Mesodermal cell (in vitro differentiated cells): ENCODE measurements around the gene OR52E4. TPM values are rescaled to one million over a fixed set of nuclear protein-coding genes. Genes with fewer than 3 reads are reported as not detected.

ENCODE experiments used
- H3K27ac ChIP-seq: 2 replicates; pipeline ENCODE4 v1.7.0; 2013; ENCODE audit warnings: mild to moderate bottlenecking, low read depth, low read length, moderate library complexity; ENCODE audit not compliant: severe bottlenecking
- H3K36me3 ChIP-seq: 2 replicates; pipeline ENCODE4 v1.7.1; 2013; ENCODE audit warnings: mild to moderate bottlenecking, low read length, moderate library complexity; ENCODE audit not compliant: control insufficient read depth, insufficient read depth
- H3K4me1 ChIP-seq: one replicate; pipeline ENCODE4 v1.7.1; 2013; ENCODE audit warnings: mild to moderate bottlenecking, low read length; ENCODE audit not compliant: insufficient read depth, control insufficient read depth, poor library complexity, severe bottlenecking
- H3K4me3 ChIP-seq: 2 replicates; pipeline ENCODE4 v1.7.0; 2013; ENCODE audit warnings: low read length, control low read depth, mild to moderate bottlenecking; ENCODE audit not compliant: insufficient read depth, poor library complexity, severe bottlenecking; ENCODE audit errors: extremely low read depth
- H3K9me3 ChIP-seq: 2 replicates; pipeline ENCODE4 v1.7.1; 2013; ENCODE audit warnings: mild to moderate bottlenecking, low read length, moderate library complexity; ENCODE audit not compliant: control insufficient read depth
- WGBS, 2 experiments: methylation state at CpG; one replicate each; pipeline ENCODE4 v1.1.5; 2013; ENCODE audit warnings: missing lambda C conversion rate in 2 of 2; ENCODE audit not compliant: insufficient coverage in 2 of 2; 5-methylcytosine and 5-hydroxymethylcytosine counted together
- polyA plus RNA-seq, 2 experiments: library from polyadenylated mRNA; stranded (reverse); fragments of 50-300 nt; gene quantifications; one replicate each; pipeline ENCODE4 v1.2.3, GENCODE V29; 2013

Gene OR52E4
- not detected for polyA plus RNA-seq (2013, experiment 1 of 2)
- polyA plus RNA-seq (2013, experiment 2 of 2) = not detected

DNA sequence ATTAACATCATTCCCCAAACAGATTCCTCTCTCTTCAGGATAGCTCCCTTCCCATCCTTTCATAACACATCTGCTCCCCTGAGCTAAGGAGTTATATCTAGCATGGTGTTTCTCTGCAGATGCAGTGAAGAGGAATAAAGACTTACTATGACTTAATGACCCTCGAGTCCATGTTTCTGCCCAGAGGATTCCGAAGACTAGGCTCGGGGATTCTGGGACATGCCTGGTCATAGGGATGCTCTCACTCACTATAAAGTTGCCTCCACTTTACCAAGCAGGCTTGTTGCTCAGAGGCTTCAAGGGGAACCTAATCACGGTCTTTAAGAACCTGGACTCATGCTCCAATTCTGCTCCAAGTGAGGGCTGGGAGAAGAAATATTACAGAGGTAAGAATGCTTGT, at the start of gene OR52E4:
Gene OR52E4 (plus strand): TSS at position 301 of the 400 bp plus-strand sequence. CDS start 3,664 bp downstream, outside the sequence.
- Histone ChIP-seq H3K36me3 (no peaks in the 10 kb centered on the region), H3K4me3 (no peak within 1 kb of the TSS), H3K27ac (no peak within 1 kb of the TSS), H3K4me1 (no peaks in the 10 kb centered on the region), H3K9me3 (no peaks in the 10 kb centered on the region)
- 87 to 90% methylated on average over 3 of the region's 4 CpGs for WGBS, 2 experiments

DNA sequence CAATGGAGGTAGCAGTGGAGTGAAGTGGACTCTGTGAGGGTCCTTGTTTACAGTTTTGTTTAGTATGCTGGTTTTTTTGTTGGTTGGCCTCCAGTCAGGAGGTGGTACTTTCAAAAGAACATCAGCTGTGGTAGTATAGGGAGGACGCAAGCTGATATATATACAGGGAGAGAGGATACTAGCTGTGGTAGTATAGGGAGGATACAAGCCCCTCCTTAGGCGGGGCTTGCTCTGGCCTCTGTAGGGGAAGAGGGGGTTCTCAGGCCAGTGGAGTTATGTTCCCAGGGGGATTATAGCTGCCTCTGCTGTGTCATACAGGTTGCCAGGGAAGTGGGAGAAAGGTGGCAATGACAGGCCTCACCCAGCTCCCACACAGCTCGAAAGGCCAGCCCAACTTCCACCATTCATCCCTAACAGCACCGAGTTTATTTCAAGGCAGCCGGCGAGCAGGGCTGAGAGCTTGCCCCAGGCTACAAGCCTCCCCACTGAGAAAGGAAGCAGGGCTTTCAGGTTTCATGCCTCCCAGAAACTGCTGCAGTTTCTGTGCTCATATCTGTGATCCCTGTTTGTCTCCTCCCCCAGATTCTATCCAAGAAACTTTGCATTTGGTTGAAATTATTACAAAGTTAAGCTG, 49.1 kb upstream of the OR52E4 start:
- H3K36me3 ChIP-seq = no peaks in the 10 kb centered on the region
- no peaks in the 10 kb centered on the region for H3K4me1 ChIP-seq
- no peaks in the 10 kb centered on the region for H3K9me3 ChIP-seq
- H3K27ac ChIP-seq = no peak overlapping the region
- no peak overlapping the region for H3K4me3 ChIP-seq
- WGBS, 2 experiments = 42 to 100% methylated on average over 1 to 5 of the region's 6 CpGs

DNA sequence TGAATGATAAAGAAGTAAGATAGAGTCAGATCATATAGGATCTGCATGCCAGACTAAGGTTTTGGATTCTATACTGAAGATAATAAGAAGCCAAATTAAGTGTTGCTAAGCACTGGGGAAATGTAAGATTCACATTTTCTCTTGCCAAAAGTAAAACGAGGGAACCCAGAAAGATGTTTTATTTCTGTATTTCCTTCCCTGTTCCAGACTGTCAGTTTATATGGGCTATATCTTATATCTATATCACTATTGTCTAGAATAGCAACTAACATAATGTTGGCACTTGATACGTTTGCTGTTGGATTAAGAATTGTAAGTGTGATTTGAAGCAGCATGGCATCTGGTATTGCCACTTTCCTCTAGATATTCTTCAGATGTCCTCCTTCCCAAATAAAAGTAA, 47.0 kb upstream of the OR52E4 start:
- WGBS, 2 experiments = no CpG with 5 or more reads among the region's 2 CpGs
- no peaks in the 10 kb centered on the region for H3K9me3 ChIP-seq

DNA sequence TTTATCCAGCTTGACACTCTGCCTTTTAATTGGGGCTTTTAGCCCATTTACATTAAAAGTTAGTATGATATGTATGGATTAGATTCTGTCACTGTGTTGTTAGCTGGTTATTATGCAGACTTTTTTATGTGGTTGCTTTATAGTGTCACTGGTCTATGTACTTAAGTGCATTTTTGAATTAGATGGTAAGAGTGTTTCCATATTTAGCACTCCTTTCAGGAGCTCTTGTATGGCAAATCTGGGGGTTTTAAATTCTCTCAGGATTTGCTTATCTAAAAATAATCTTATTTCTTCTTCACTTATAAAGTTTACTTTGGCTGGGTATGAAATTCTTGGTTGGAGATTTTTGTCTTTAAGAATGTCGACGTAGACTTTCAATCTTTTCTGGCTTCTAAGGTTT, 42.7 kb upstream of the OR52E4 start:
- Histone ChIP-seq H3K9me3 (no peaks in the 10 kb centered on the region), H3K27ac (no peak overlapping the region), H3K4me1 (no peaks in the 10 kb centered on the region), H3K4me3 (no peak overlapping the region), H3K36me3 (no peaks in the 10 kb centered on the region)
- WGBS, 2 experiments = no CpG with 5 or more reads among the region's 2 CpGs

More for the DNA sequence above, 47.0 kb upstream of the OR52E4 start:
- Histone ChIP-seq H3K36me3 (no peaks in the 10 kb centered on the region), H3K4me1 (no peaks in the 10 kb centered on the region), H3K27ac (no peak overlapping the region), H3K4me3 (no peak overlapping the region)

DNA sequence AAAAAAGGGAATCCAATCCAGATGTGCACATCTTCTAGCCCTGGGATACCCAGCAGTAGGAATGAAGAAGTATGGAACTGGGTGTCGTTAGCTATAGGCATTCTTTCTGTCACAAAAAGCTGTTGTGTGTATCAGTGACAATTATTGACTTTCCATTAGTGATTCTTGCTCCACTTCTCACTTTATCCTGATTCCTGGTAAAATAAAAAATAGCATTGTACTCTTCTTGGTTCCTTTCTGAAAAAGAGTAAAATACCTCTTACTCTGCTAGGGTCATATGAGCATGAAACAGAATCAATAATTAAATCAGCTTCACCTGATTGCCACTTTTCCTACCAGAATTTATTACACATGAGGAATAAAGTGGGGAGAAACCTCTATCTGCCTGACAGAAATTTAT, 38.6 kb upstream of the OR52E4 start, which contains the start of gene OR52E6:
Gene OR52E6 (minus strand): TSS at position 101 of the 400 bp plus-strand sequence. CDS start 0 bp downstream, at position 101.
- H3K36me3 ChIP-seq = no peaks in the 10 kb centered on the region
- H3K9me3 ChIP-seq = no peaks in the 10 kb centered on the region
- no peak within 1 kb of the TSS for H3K27ac ChIP-seq
- H3K4me3 ChIP-seq = no peak within 1 kb of the TSS
- no peaks in the 10 kb centered on the region for H3K4me1 ChIP-seq
- WGBS, 2 experiments = no CpG with 5 or more reads among the region's 1 CpG

DNA sequence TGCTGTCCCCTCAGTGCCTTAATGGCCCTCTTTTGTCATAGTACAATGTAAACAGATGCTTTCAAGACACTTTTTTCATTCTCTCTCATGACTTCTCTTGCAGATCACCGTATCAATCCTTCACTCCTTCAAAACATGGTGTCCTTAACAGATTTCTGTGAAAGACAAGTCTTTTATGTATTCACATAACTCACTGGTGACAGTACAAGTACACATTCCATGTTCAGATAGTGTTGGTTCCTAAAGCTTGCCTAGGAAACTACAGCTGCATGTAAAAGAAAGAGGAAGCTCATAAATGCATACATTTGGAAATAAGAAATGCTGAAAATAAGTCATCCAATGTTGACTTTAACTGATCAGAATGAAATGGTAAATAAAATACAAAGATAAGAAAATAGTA, 33.7 kb upstream of the OR52E4 start:
- Histone ChIP-seq H3K4me3 (no peak overlapping the region), H3K27ac (no peak overlapping the region), H3K9me3 (no peaks in the 10 kb centered on the region), H3K4me1 (no peaks in the 10 kb centered on the region), H3K36me3 (no peaks in the 10 kb centered on the region)
- WGBS, 2 experiments = 100% methylated on average over 1 of the region's 1 CpG; no CpG with 5 or more reads in 1 of the 2 experiments

DNA sequence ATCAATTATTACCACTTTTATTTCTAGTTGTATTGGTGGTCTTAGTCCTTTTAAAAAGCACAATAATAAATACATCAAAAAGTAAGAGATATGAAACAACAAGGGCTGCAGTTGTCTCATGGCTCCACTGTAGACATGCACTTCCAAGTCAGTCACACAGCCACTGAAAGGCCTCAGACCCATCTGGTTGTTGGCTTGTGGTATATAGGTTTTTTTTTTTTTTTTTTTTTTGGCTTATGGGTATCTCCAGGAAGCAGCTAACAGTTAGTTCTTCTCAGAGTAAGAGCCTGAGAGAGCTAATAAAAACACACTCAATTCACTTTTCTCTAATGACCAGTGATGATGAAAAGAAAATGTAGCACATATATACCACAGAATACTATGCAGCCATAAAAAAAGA, 32.7 kb upstream of the OR52E4 start:
- H3K4me3 ChIP-seq = no peak overlapping the region

DNA sequence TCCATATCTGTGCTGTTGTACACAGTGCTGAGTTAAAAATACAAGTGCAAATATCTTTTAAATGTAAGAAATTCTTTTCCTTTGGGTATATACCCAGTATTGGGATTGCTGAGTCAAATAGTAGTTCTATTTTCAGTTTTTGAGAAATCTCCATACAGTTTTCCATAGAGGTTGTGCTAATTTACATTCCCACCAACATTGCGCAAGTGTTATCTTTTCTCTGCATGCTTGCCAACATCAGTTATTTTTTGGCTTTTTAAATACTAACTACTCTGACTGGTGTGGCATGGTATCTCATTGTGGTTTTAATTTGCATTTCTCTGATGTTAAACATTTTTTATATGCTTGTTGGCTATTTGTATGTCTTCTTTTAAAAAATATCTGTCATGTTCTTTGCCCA, 29.4 kb upstream of the OR52E4 start:
- Histone ChIP-seq H3K4me3 (no peak overlapping the region), H3K9me3 (no peaks in the 10 kb centered on the region), H3K4me1 (no peaks in the 10 kb centered on the region), H3K36me3 (no peaks in the 10 kb centered on the region), H3K27ac (no peak overlapping the region)
- WGBS, 2 experiments = no CpG with 5 or more reads among the region's 1 CpG

More for the DNA sequence above, 32.7 kb upstream of the OR52E4 start:
- Histone ChIP-seq H3K36me3 (no peaks in the 10 kb centered on the region), H3K9me3 (no peaks in the 10 kb centered on the region), H3K27ac (no peak overlapping the region), H3K4me1 (no peaks in the 10 kb centered on the region)

DNA sequence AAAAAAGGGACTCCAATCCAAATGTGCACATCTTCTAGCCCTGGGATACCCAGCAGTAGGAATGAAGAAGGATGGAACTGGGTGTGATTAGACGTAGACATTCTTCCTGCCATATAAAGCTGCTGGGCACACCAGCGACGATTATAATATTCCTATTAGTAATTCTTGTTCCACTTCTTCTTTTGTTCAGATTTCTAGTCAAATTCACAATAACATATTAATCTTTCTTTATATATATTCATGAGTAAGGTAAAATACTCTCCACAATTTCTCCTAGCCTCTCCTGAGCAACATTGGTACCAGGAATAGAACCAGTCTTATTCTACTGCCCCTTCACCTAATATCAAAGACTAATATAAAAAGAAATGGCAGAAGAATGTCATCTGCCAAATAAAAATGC, 22.8 kb upstream of the OR52E4 start, which contains the start of gene OR52E8:
Gene OR52E8 (minus strand): TSS at position 101 of the 400 bp plus-strand sequence. CDS start 0 bp downstream, at position 101.
- Histone ChIP-seq H3K36me3 (no peaks in the 10 kb centered on the region), H3K4me1 (no peaks in the 10 kb centered on the region), H3K4me3 (no peak within 1 kb of the TSS), H3K27ac (no peak within 1 kb of the TSS), H3K9me3 (no peaks in the 10 kb centered on the region)
- WGBS, 2 experiments = no CpG with 5 or more reads among the region's 3 CpGs

DNA sequence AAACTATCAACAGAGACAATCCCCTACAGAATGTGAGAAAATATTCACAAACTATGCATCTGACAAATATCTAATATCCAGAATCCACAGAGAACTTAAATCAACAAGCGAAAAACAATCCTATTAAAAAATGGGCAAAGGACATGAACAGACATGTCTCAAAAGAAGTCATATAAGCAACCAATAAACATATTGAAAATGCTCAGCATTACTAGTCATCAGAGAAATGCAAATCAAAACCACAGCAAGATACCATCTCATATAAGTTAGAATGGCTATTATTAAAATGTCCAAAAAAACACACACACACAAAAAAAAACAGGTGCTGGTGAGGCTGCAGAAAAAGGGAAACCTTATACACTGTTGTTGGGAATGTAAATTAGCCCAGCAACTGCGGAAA, 14.6 kb upstream of the OR52E4 start:
- Histone ChIP-seq H3K27ac (no peak overlapping the region), H3K9me3 (no peaks in the 10 kb centered on the region), H3K4me1 (no peaks in the 10 kb centered on the region), H3K36me3 (no peaks in the 10 kb centered on the region), H3K4me3 (no peak overlapping the region)
- WGBS, 2 experiments = 90% methylated on average over 1 of the region's 2 CpGs; no CpG with 5 or more reads in 1 of the 2 experiments

DNA sequence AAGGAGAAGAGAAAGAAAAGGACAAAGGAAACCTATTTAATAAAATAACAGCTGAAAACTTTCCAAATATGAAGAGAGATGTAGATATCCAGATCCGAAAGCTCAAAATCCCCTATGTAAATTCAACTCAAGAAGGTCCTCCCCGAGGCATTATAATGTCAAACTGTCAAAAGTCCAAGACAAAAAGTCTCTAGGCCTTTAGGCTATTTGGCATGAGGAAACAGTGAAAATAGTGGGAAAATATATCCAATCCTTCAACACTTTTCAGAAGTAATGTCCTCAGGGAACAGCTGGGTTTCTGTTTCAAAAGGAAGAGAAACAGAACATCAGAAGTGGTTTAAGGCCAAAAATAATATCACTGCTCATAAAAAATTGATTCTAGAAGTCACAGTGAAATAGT, 1.9 kb upstream of the OR52E4 start:
- no peak overlapping the region for H3K4me3 ChIP-seq
- H3K9me3 ChIP-seq = no peaks in the 10 kb centered on the region
- WGBS, 2 experiments = no CpG with 5 or more reads among the region's 2 CpGs
- no peaks in the 10 kb centered on the region for H3K4me1 ChIP-seq
- no peak overlapping the region for H3K27ac ChIP-seq
- H3K36me3 ChIP-seq = no peaks in the 10 kb centered on the region
